Brain microvascular endothelial cell (primary cell): ENCODE data around the gene ZNF219.

Experiments used
- DNase-seq: peaks from one replicate; pipeline ENCODE4 v3.0.0-alpha.2; 2020
- H3K27ac ChIP-seq: fragments of 250-450 bp; sonication (Bioruptor Pico); 2 replicates; pipeline ENCODE4 v1.5.1; 2020; ENCODE audit warnings: mild to moderate bottlenecking, moderate library complexity
- H3K27me3 ChIP-seq: fragments of 250-450 bp; sonication (Bioruptor Pico); replicated peaks from 2 replicates; pipeline ENCODE4 v1.5.1; 2020; ENCODE audit warnings: mild to moderate bottlenecking
- H3K36me3 ChIP-seq: fragments of 250-450 bp; sonication (Bioruptor Pico); replicated peaks from 2 replicates; pipeline ENCODE4 v1.5.1; 2020; ENCODE audit warnings: mild to moderate bottlenecking
- H3K4me3 ChIP-seq: 2 replicates; pipeline ENCODE4 v1.5.1; 2011; ENCODE audit warnings: low read depth, mild to moderate bottlenecking, control low read depth, low read length, moderate library complexity
- in situ Hi-C: cut with HindIII; loops from 2 replicates; pipeline ENCODE4 v1.10.0; 2017; ENCODE audit warnings: low sequenced_read_pairs, low pct_ligation_motif_present
- TF ChIP-seq, protein P1 (sequence below): IDR thresholded peaks from 2 replicates; pipeline ENCODE4 v1.5.1; 2011; ENCODE audit warnings: low read depth, mild to moderate bottlenecking, moderate library complexity, low read length, control low read depth, inconsistent platforms; ENCODE audit errors: missing control alignments

ZNF219 gene

DNA sequence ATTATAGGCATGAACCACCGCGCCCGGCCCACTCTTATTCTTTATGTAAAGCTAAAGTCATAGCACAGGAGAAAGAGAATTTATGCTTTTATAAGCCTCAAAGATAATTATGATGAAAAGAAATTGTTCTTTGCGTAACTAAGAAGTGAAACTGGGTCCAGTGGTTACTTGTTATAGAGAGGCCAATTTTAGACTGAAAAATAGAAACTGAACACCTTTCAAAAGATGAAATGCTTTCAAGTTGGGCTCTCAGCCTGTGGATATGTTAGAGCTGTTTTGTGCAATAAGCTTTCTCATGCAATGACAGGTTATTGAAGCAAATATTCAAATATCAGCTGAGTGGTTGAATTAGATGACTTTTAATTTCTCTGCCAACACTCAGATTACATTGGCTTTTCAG lies 10.3 kb upstream of the ZNF219 start:
- no peak for DNase-seq
- no peaks in the 10 kb centered on the region for H3K27me3 ChIP-seq
- no peaks in the 10 kb centered on the region for H3K36me3 ChIP-seq
- TF ChIP-seq, protein P1, sequence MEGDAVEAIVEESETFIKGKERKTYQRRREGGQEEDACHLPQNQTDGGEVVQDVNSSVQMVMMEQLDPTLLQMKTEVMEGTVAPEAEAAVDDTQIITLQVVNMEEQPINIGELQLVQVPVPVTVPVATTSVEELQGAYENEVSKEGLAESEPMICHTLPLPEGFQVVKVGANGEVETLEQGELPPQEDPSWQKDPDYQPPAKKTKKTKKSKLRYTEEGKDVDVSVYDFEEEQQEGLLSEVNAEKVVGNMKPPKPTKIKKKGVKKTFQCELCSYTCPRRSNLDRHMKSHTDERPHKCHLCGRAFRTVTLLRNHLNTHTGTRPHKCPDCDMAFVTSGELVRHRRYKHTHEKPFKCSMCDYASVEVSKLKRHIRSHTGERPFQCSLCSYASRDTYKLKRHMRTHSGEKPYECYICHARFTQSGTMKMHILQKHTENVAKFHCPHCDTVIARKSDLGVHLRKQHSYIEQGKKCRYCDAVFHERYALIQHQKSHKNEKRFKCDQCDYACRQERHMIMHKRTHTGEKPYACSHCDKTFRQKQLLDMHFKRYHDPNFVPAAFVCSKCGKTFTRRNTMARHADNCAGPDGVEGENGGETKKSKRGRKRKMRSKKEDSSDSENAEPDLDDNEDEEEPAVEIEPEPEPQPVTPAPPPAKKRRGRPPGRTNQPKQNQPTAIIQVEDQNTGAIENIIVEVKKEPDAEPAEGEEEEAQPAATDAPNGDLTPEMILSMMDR, result no peak
- in situ Hi-C loops, result no loop called here
- H3K27ac ChIP-seq, result no peak overlapping the region
- H3K4me3 ChIP-seq, result no peak overlapping the region

GRCh38 chr14:21107283-21107800 lies 8.9 kb upstream of the ZNF219 start:
- in situ Hi-C loops, result no loop called here
- H3K27me3 ChIP-seq, result no peaks in the 10 kb centered on the region
- no peak overlapping the region for H3K4me3 ChIP-seq
- TF ChIP-seq, protein P1, result no peak
- peak; percentile 38 for DNase-seq
- peak overlapping the region; percentile 3 for H3K27ac ChIP-seq
- H3K36me3 ChIP-seq, result no peaks in the 10 kb centered on the region

DNA sequence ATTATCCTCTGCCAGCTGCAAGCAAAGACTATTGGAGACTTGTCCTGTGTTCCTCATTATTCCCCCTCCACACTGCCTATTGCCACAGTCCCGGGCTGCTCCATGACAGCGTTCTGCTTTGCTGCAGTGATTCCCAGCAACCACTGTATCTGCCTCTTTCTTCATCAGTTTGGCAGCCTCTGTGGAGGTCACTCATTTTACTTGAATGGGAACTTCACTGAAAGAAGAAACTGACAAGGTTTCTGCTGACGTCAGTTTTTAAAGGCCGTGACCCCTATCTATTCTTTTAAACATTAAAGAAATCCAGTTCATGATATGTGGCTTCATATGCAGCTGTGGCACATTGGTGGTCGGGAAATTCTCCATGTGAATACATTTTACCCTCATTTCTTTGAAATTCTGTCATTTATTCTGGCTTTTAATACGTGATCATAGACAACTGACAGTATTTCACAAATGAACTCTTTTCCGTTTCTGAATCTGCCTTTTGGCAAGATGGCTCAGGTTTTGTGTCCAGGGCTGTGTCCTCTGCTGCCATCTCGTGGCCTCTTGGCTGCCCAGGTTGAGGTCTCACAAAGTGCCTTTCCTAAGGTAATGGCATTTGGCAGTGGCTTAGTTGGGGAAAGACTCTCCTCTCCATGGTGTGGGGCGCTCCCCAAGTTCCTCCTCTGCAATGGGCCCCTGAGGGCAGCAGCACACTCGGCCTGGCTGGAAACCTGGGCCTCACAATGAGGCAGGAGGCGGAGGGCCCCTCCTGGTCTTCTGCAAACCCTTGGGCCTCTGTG lies 8.2 kb upstream of the ZNF219 start:
- Histone ChIP-seq H3K4me3 (no peak overlapping the region), H3K36me3 (no peaks in the 10 kb centered on the region), H3K27ac (peak overlapping the region; percentile 8), H3K27me3 (no peaks in the 10 kb centered on the region)
- in situ Hi-C loops, result no loop called here
- peak; percentile 74 for DNase-seq
- TF ChIP-seq, protein P1, result peak; percentile 95

DNA sequence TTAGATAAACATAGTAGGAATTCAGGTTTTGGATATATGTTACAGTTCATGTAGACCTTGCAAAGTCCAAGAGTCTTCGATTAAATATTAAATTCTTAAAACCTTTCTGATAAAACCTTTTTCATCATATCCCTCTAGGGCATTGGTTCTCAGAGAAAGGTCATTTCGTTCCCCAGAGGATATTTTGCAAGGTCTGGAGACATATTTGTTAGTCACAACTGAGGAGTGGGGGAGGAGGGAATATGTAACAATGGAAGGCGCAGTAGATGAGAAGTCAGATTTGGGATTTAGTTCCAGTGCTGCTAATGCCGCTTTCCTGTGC lies 7.7 kb upstream of the ZNF219 start:
- peak overlapping the region; percentile 8 for H3K27ac ChIP-seq
- no peak overlapping the region for H3K4me3 ChIP-seq
- no peaks in the 10 kb centered on the region for H3K27me3 ChIP-seq
- TF ChIP-seq, protein P1, result no peak
- in situ Hi-C loops, result no loop called here
- H3K36me3 ChIP-seq, result no peaks in the 10 kb centered on the region
- no peak for DNase-seq

GRCh38 chr14:21105095-21105494 lies 6.6 kb upstream of the ZNF219 start:
- Histone ChIP-seq H3K4me3 (no peak overlapping the region), H3K27me3 (no peaks in the 10 kb centered on the region), H3K36me3 (no peaks in the 10 kb centered on the region), H3K27ac (no peak overlapping the region)
- no peak for DNase-seq
- in situ Hi-C loops, result no loop called here
- TF ChIP-seq, protein P1, result no peak
